Measurements from ENCODE around the gene CDH4. TPM values are rescaled to one million over a fixed set of nuclear protein-coding genes. Genes with fewer than 3 reads are reported as not detected.

CDH4 gene
- total RNA-seq, 4 donors from 2014 or later: not detected

DNA sequence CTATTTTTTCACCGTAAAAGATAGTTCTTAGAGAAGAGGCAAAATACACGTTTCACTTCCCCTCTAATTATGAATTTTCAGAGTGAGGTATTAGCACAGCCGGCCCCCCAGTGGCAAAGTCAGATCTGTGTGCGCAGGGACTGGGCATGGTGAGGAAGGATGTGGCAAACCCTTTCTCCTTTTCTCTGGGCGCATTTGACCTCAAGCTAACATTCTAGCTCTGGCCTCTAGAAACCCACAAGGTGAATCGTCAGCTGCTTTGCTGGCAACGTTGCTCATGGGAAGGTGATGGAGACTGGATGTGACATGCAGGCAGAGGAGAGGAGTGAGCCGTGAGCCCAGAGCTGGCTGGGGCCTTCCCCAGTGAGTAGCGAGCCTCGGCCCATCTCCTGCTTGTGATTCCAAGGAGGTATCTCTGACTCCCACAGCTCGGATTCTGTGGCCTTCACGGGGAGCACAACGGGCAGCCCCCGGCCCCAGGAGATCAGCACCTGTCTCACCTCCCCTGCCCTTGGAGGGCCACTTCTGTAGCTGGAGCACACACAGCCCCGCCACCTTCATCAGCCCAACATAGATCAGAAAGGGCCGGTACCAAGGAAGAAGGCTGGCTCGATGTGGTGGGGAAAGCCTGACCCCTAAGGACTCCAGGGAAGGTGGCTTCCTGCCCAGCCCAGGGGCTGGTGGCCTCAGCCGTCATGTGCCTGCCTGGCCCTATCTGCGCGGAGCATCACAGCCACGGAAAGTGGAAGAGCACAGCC lies 660.8 kb downstream of the CDH4 start:
- TF ChIP-seq, protein P1, sequence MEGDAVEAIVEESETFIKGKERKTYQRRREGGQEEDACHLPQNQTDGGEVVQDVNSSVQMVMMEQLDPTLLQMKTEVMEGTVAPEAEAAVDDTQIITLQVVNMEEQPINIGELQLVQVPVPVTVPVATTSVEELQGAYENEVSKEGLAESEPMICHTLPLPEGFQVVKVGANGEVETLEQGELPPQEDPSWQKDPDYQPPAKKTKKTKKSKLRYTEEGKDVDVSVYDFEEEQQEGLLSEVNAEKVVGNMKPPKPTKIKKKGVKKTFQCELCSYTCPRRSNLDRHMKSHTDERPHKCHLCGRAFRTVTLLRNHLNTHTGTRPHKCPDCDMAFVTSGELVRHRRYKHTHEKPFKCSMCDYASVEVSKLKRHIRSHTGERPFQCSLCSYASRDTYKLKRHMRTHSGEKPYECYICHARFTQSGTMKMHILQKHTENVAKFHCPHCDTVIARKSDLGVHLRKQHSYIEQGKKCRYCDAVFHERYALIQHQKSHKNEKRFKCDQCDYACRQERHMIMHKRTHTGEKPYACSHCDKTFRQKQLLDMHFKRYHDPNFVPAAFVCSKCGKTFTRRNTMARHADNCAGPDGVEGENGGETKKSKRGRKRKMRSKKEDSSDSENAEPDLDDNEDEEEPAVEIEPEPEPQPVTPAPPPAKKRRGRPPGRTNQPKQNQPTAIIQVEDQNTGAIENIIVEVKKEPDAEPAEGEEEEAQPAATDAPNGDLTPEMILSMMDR (IDR thresholded peaks at IDR 0.05): no peak
- TF ChIP-seq EP300 (IDR thresholded peaks at IDR 0.05; ENCODE audit: low read depth): no peak
- no peak for TF ChIP-seq POLR2AphosphoS5 (IDR thresholded peaks at IDR 0.05)
- TF ChIP-seq POLR2A (IDR thresholded peaks at IDR 0.05): no peak
- WGBS, 2 donors (ENCODE audit: low coverage in 1 of 2): 71 to 90% methylated on average over 2 to 21 of the region's 21 CpGs
- H3K9me3 ChIP-seq: no peaks in the 10 kb centered on the region
- H3K4me3 ChIP-seq: no peak overlapping the region
- no peak overlapping the region for H3K27ac ChIP-seq
- intact Hi-C loops (cut with DNase I; ENCODE audit: low total_unique reads) (no loop called here), in situ Hi-C loops (cut with MboI; ENCODE audit: low pct_ligation_motif_present in 1 of 4, low pct_unique_long_range_greater_than_20kb in 1 of 4, low sequenced_read_pairs in 3 of 4) (no loop called here)
- no peaks in the 10 kb centered on the region for H3K36me3 ChIP-seq
- no peaks in the 10 kb centered on the region for H3K4me1 ChIP-seq
- DNase-seq: no peak
- H3K27me3 ChIP-seq: no peaks in the 10 kb centered on the region

DNA sequence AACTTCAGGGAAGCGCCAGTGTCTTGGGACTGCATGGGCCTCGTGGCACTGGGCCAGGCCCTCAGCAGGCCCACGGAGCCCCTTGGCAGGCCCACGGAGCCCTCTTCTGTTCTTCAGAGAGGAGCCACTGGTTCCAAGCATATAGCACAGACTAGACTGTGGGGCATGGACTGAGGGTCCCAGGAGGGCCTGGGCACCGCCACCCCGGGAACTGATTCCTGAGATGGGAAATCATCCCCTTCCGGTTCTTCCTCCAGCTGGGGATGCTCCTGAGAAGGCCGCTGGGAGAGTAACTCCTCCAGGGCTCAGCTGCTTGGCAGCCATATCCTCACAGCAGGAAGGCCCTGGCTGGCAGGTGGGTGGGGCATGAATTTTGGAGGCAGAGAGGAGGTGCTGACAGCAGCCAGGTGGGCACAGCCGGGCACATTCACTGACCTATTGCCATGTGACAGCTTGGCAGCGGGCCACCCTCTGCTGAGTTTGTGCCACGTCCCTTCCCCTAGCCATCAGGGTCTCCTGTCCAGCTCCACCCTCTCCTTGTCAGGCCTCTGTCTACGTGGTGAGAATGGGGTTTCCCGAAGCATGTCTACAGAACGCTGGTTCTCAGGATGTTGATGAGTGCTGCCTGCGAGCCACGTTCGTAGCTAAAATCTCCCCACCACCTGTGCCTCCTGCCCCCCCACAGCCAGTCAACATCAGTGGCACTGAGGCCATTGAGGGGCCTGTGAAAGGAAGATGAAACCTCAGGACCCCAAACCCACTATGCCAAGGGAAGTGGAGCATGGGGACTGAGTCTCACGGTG lies 661.6 kb downstream of the CDH4 start:
- Histone ChIP-seq H3K27ac (no peak overlapping the region), H3K4me3 (no peak overlapping the region), H3K27me3 (no peaks in the 10 kb centered on the region), H3K36me3 (no peaks in the 10 kb centered on the region), H3K9me3 (no peaks in the 10 kb centered on the region), H3K4me1 (no peaks in the 10 kb centered on the region)
- in situ Hi-C loops (cut with MboI; ENCODE audit: low pct_ligation_motif_present in 1 of 4, low pct_unique_long_range_greater_than_20kb in 1 of 4, low sequenced_read_pairs in 3 of 4): no loop called here
- intact Hi-C loops (cut with DNase I; ENCODE audit: low total_unique reads): no loop called here
- TF ChIP-seq POLR2AphosphoS5 (IDR thresholded peaks at IDR 0.05) (no peak), POLR2A (IDR thresholded peaks at IDR 0.05) (no peak), EP300 (IDR thresholded peaks at IDR 0.05; ENCODE audit: low read depth) (no peak)
- TF ChIP-seq, protein P1 (IDR thresholded peaks at IDR 0.05): no peak
- DNase-seq: no peak
- 70% methylated on average over 18 of the region's 18 CpGs; no CpG with 5 or more reads in 1 of the 2 donors for WGBS, 2 donors (ENCODE audit: low coverage in 1 of 2)

DNA sequence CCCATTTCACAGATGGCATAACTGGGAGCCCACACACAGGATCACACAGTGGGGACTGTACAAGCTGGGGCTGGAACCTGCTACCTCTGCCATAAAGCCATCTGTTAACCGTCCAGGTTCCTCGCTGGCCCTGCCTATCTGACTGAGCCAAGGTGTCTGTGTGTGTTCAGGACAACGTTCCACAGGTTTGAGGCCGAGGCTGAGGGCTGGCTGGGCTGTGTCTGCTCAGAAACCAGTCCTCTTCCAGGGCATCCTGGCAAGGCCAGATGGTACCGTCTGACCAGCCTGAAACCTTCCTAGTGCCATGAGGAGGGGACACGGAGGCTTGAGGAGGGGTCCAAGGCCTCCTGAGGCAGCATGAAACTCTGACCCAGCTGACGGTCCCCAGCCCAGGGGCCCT lies 663.0 kb downstream of the CDH4 start:
- H3K4me1 ChIP-seq: no peaks in the 10 kb centered on the region
- intact Hi-C loops (cut with DNase I; ENCODE audit: low total_unique reads) (no loop called here), in situ Hi-C loops (cut with MboI; ENCODE audit: low pct_ligation_motif_present in 1 of 4, low pct_unique_long_range_greater_than_20kb in 1 of 4, low sequenced_read_pairs in 3 of 4) (no loop called here)
- H3K27ac ChIP-seq: no peak overlapping the region
- TF ChIP-seq POLR2A (IDR thresholded peaks at IDR 0.05) (no peak), EP300 (IDR thresholded peaks at IDR 0.05; ENCODE audit: low read depth) (no peak)
- 77% methylated on average over 6 of the region's 7 CpGs; no CpG with 5 or more reads in 1 of the 2 donors for WGBS, 2 donors (ENCODE audit: low coverage in 1 of 2)
- H3K4me3 ChIP-seq: no peak overlapping the region
- H3K36me3 ChIP-seq: no peaks in the 10 kb centered on the region
- DNase-seq: no peak
- no peaks in the 10 kb centered on the region for H3K27me3 ChIP-seq
- H3K9me3 ChIP-seq: no peaks in the 10 kb centered on the region

DNA sequence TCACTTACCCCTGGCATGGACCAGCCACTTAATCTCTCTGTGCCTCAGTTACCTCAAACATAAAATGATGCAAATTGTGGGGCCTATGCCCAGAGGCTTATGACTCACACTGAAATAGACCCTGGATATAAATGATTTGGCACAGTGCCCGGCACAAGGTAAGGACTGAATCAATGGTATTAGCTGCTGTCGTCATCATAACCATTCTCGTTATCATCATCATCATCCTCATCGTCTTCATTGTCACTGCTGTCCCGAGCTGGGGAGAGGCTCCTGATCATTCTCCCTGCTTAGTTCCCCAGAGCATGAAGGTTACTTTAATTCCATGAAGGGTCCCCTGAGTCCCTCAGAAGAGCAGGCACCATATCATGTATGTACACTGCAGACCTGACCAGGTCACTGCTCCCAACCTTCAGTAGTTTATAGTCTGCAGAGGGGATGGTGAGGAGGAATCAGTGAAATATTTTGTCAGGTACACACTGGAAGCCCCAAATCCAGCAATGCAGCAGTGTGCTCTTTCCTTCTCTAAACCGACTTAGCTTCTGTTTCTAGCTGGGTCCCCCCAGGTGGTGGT lies 664.3 kb downstream of the CDH4 start:
- DNase-seq: no peak
- Histone ChIP-seq H3K27me3 (no peaks in the 10 kb centered on the region), H3K9me3 (no peaks in the 10 kb centered on the region), H3K36me3 (no peaks in the 10 kb centered on the region), H3K4me3 (no peak overlapping the region), H3K27ac (no peak overlapping the region), H3K4me1 (no peaks in the 10 kb centered on the region)
- intact Hi-C loops (cut with DNase I; ENCODE audit: low total_unique reads) (no loop called here), in situ Hi-C loops (cut with MboI; ENCODE audit: low pct_ligation_motif_present in 1 of 4, low pct_unique_long_range_greater_than_20kb in 1 of 4, low sequenced_read_pairs in 3 of 4) (no loop called here)
- no peak for TF ChIP-seq POLR2A (IDR thresholded peaks at IDR 0.05)
- TF ChIP-seq, protein P1 (IDR thresholded peaks at IDR 0.05): no peak
- TF ChIP-seq EP300 (IDR thresholded peaks at IDR 0.05; ENCODE audit: low read depth): no peak
- no peak for TF ChIP-seq POLR2AphosphoS5 (IDR thresholded peaks at IDR 0.05)
- 75 to 82% methylated on average over 6 of the region's 6 CpGs for WGBS, 2 donors (ENCODE audit: low coverage in 1 of 2)
